HCT116 (cell line): Measurements from ENCODE around the gene MTHFS. TPM values are rescaled to one million over a fixed set of nuclear protein-coding genes. Genes with fewer than 3 reads are reported as not detected.

Source experiments
- ATAC-seq: fragments of 200-7000 bp; cut with Tn5 transposase; 2 replicates; pipeline ENCODE4 v1.9.1; 2020; ENCODE audit warnings: mild to moderate bottlenecking, moderate library complexity
- BruUV-seq: library from RNA; stranded (reverse); fragments of 400-500 nt; replicated peaks from 2 replicates; lab custom pipeline; 2021; lab: Mats Ljungman, UMichigan
- CTCF ChIA-PET: fragments of 300-600 bp; sonication (Branson Sonifier 250); formaldehyde crosslinking; loops from one replicate; lab custom pipeline; 2021; ENCODE audit warnings: antibody characterized with exemption; lab: Charles Lee
- POLR2A ChIA-PET: fragments of 300-600, 350-600 bp; sonication (Branson Sonifier 250); formaldehyde crosslinking; loops from one replicate; lab custom pipeline; 2021; ENCODE audit warnings: antibody characterized with exemption; lab: Charles Lee
- RAD21 ChIA-PET, 2 experiments: fragments of 300-600 bp; sonication (Branson Sonifier 250); formaldehyde crosslinking; loops; one replicate each; lab custom pipeline; 2023; ENCODE audit warnings: low total read pairs in 2 of 2; ENCODE audit not compliant: uncharacterized antibody in 2 of 2, unreplicated experiment in 2 of 2, low non-redundant PET in 1 of 2; lab: Charles Lee
- DNase-seq: peaks from one replicate; pipeline ENCODE4 v3.0.0-alpha.2; 2010; ENCODE audit warnings: low read depth, low spot score
- H2AFZ ChIP-seq: fragments of 200-600 bp; shearing (Covaris generic), sonication (generic); 2 replicates; pipeline ENCODE4 v1.6.1; 2017; ENCODE audit warnings: low read depth, mixed run types, mixed read lengths, antibody characterized with exemption, low read length; ENCODE audit not compliant: poor library complexity, severe bottlenecking
- H3K27ac ChIP-seq: 2 replicates; pipeline ENCODE4 v1.5.1; 2012; ENCODE audit warnings: low read depth, low read length
- H3K27me3 ChIP-seq: fragments of 200-600 bp; sonication (generic); 2 replicates; pipeline ENCODE4 v1.6.1; 2016; ENCODE audit warnings: mixed run types, low read length, mixed read lengths; ENCODE audit not compliant: insufficient read depth
- H3K36me3 ChIP-seq, 2 experiments: fragments of 200-500 bp in 1 of 2; fragments of 200-600 bp in 1 of 2; sonication (Bioruptor generic) in 1 of 2; sonication (generic) in 1 of 2; 2 replicates each; pipeline versions ENCODE4 v1.5.1 to v1.6.1; 2014 to 2016; ENCODE audit warnings: low read length in 2 of 2, inconsistent platforms in 1 of 2, mixed read lengths in 1 of 2, mixed run types in 1 of 2; ENCODE audit not compliant: insufficient read depth in 2 of 2, control insufficient read depth in 1 of 2
- H3K4me1 ChIP-seq, 2 experiments: fragments of 200-600 bp in 1 of 2; sonication (generic) in 1 of 2; 2 replicates each; pipeline versions ENCODE4 v1.5.1 to v1.6.1; 2012 to 2017; ENCODE audit warnings: low read length in 2 of 2, inconsistent platforms in 1 of 2, mild to moderate bottlenecking in 1 of 2, mixed read lengths in 1 of 2, mixed run types in 1 of 2, moderate library complexity in 1 of 2; ENCODE audit not compliant: insufficient read depth in 2 of 2, control insufficient read depth in 1 of 2
- H3K4me2 ChIP-seq: fragments of 200-600 bp; sonication (generic); 2 replicates; pipeline ENCODE4 v1.6.1; 2017; ENCODE audit warnings: mixed run types, low read length, mixed read lengths
- H3K4me3 ChIP-seq, 2 experiments: fragments of 200-600 bp in 1 of 2; sonication (generic) in 1 of 2; replicated peaks in 1 of 2; 2 replicates each; pipeline ENCODE4 v1.5.1; 2011 to 2016; ENCODE audit warnings: low read length in 2 of 2, control low read depth in 1 of 2, low read depth in 1 of 2, mild to moderate bottlenecking in 1 of 2, mixed read lengths in 1 of 2, mixed run types in 1 of 2
- H3K79me2 ChIP-seq: fragments of 200-600 bp; sonication (generic); 2 replicates; pipeline ENCODE4 v1.6.1; 2017; ENCODE audit warnings: mild to moderate bottlenecking, mixed run types, low read length, moderate library complexity, mixed read lengths; ENCODE audit not compliant: insufficient read depth
- H3K9ac ChIP-seq: fragments of 200-600 bp; sonication (generic); 2 replicates; pipeline ENCODE4 v1.6.1; 2016; ENCODE audit warnings: low read length, mixed read lengths
- H3K9me2 ChIP-seq: fragments of 200-600 bp; sonication (generic), shearing (Covaris generic); 2 replicates; pipeline ENCODE4 v1.6.1; 2017; ENCODE audit warnings: mixed run types, mild to moderate bottlenecking, moderate library complexity; ENCODE audit not compliant: insufficient read depth
- H3K9me3 ChIP-seq, 2 experiments: fragments of 200-500 bp in 1 of 2; fragments of 200-600 bp in 1 of 2; sonication (Bioruptor generic) in 1 of 2; sonication (generic) in 1 of 2; 2 replicates each; pipeline ENCODE4 v1.6.1; 2014 to 2017; ENCODE audit warnings: low read length in 2 of 2, mixed read lengths in 2 of 2, inconsistent platforms in 1 of 2, low read depth in 1 of 2, mild to moderate bottlenecking in 1 of 2, mixed run types in 1 of 2, moderate library complexity in 1 of 2; ENCODE audit not compliant: control insufficient read depth in 1 of 2, insufficient read depth in 1 of 2
- H4K20me1 ChIP-seq: fragments of 200-600 bp; sonication (generic), shearing (Covaris generic); 2 replicates; pipeline ENCODE4 v1.6.1; 2017; ENCODE audit warnings: mixed run types, mild to moderate bottlenecking, moderate library complexity; ENCODE audit not compliant: insufficient read depth
- CEBPB ChIP-seq: IDR thresholded peaks from 2 replicates; pipeline ENCODE4 v1.6.1; 2012; ENCODE audit warnings: low read depth
- FOSL1 ChIP-seq: IDR thresholded peaks from 2 replicates; pipeline ENCODE4 v1.6.1; 2012; ENCODE audit warnings: low read depth
- POLR2AphosphoS5 ChIP-seq: IDR thresholded peaks from 2 replicates; pipeline ENCODE4 v1.6.1; 2011; ENCODE audit warnings: mild to moderate bottlenecking, low read depth, low read length, moderate library complexity
- RAD21 ChIP-seq: IDR thresholded peaks from 2 replicates; pipeline ENCODE4 v1.6.1; 2012; ENCODE audit warnings: low read depth, mild to moderate bottlenecking
- SIN3A ChIP-seq: IDR thresholded peaks from 2 replicates; pipeline ENCODE4 v1.6.1; 2012; ENCODE audit warnings: low read depth
- YY1 ChIP-seq: IDR thresholded peaks from 2 replicates; pipeline ENCODE4 v1.6.1; 2011; ENCODE audit warnings: low read length, low read depth, moderate library complexity, mild to moderate bottlenecking; ENCODE audit not compliant: insufficient replicate concordance; ENCODE audit errors: extremely low read depth
- ZFX ChIP-seq: fragments of 450-650 bp; IDR thresholded peaks from 2 replicates; pipeline ENCODE4 v1.6.1; 2017
- intact Hi-C: fragments of 100-400 bp; cut with micrococcal nuclease; formaldehyde crosslinking; loops from 2 replicates; pipeline ENCODE4 v1.10.0; 2022
- total RNA-seq: library from RNA; stranded (reverse); gene quantifications from one replicate; pipeline ENCODE4 v1.2.1, GENCODE V29; 2021; ENCODE audit not compliant: unreplicated experiment
- TF ChIP-seq, protein P1 (sequence below): IDR thresholded peaks from 2 replicates; pipeline ENCODE4 v1.6.1; 2012

Gene MTHFS
- total RNA-seq, 1 experiment from 2014 or later: 30.5 TPM

DNA sequence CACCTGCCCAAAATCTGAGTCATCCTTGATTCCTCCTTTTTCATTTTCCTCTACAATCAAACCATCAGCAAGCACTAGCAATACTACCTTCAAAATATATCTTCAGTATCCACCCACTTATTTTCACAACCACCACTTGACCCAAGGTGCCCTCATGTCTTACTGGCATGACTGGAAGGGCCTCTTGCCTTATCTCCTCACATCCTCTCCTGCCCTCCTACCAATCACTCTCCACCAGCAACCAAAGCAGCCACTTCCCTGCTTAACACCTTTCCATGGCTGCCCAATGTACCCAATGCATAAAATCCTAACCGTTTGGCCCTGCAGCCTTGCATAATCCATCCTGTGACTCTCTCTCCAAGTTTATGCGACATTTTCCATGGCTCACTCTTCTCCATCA lies 76.0 kb downstream of the MTHFS start:
- Histone ChIP-seq H4K20me1 (no peaks in the 10 kb centered on the region), H2AFZ (no peak overlapping the region), H3K4me3 (no peak overlapping the region), H3K9me3 (no peaks in the 10 kb centered on the region), H3K9me2 (no peaks in the 10 kb centered on the region), H3K9ac (no peak overlapping the region), H3K4me2 (no peak overlapping the region), H3K79me2 (no peaks in the 10 kb centered on the region), H3K27ac (no peak overlapping the region), H3K4me1 (no peaks in the 10 kb centered on the region), H3K27me3 (no peaks in the 10 kb centered on the region), H3K36me3 (no peaks in the 10 kb centered on the region)
- no TSS peak for BruUV-seq
- TF ChIP-seq POLR2AphosphoS5: no peak
- TF ChIP-seq FOSL1: no peak
- TF ChIP-seq CEBPB: no peak
- TF ChIP-seq ZFX: no peak
- no peak for TF ChIP-seq SIN3A
- RAD21 ChIA-PET: no interaction called here
- ATAC-seq (no peak), DNase-seq (no peak)
- POLR2A ChIA-PET: no interaction called here
- CTCF ChIA-PET: no interaction called here
- intact Hi-C loops: no loop called here

DNA sequence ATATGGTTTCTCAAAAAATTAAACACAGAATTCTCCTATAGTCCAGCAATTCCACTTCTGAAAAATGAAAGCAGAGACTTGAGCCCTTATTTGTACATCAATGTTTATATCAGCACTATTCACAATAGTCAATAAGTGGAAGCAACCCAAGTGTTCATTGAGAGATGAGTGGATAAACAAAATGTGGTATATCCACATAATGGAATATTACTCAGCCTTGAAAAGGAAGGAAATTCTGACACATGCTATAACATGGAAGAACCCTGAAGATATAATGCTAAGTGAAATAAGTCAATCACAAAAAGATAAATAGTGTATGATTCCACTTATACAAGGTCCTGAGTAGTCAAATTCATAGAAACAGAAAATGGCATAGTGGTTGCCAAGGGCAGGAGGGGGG lies 76.6 kb downstream of the MTHFS start:
- H3K27me3 ChIP-seq: no peaks in the 10 kb centered on the region
- CTCF ChIA-PET: no interaction called here
- BruUV-seq: no TSS peak
- ATAC-seq: no peak
- no peaks in the 10 kb centered on the region for H3K9me3 ChIP-seq
- H3K9ac ChIP-seq: no peak overlapping the region
- H4K20me1 ChIP-seq: no peaks in the 10 kb centered on the region
- POLR2A ChIA-PET: no interaction called here
- no peak overlapping the region for H3K4me3 ChIP-seq
- no peak overlapping the region for H3K4me2 ChIP-seq
- H3K9me2 ChIP-seq: no peaks in the 10 kb centered on the region
- no peak overlapping the region for H2AFZ ChIP-seq
- H3K36me3 ChIP-seq: no peaks in the 10 kb centered on the region
- no peaks in the 10 kb centered on the region for H3K4me1 ChIP-seq
- RAD21 ChIA-PET: no interaction called here
- TF ChIP-seq, protein P1, sequence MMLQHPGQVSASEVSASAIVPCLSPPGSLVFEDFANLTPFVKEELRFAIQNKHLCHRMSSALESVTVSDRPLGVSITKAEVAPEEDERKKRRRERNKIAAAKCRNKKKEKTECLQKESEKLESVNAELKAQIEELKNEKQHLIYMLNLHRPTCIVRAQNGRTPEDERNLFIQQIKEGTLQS: no peak
- TF ChIP-seq RAD21: no peak
- no peak for TF ChIP-seq YY1
- TF ChIP-seq, all 23 proteins: peak for 0
- DNase-seq: no peak
- intact Hi-C loops: no loop called here
- H3K79me2 ChIP-seq: no peaks in the 10 kb centered on the region
- H3K27ac ChIP-seq: no peak overlapping the region
